Naive thymus-derived CD4-positive, alpha-beta T cell (primary cell): ENCODE measurements around the gene FILIP1L. TPM values are rescaled to one million over a fixed set of nuclear protein-coding genes. Genes with fewer than 3 reads are reported as not detected.

ENCODE experiments used
- ATAC-seq: fragments of 150-1000 bp; cut with Tn5 transposase; 2 replicates; pipeline ENCODE4 v1.10.0; 2021; ENCODE audit warnings: mild to moderate bottlenecking, moderate library complexity
- CTCF ChIA-PET: fragments of 350-600 bp; sonication (Branson Sonifier 250); formaldehyde crosslinking; loops from one replicate; lab custom pipeline; 2021; ENCODE audit warnings: antibody characterized with exemption; lab: Charles Lee
- POLR2A ChIA-PET: fragments of 350-600 bp; sonication (Branson Sonifier 250); formaldehyde crosslinking; loops from one replicate; lab custom pipeline; 2021; ENCODE audit warnings: antibody characterized with exemption, inconsistent platforms; lab: Charles Lee
- DNase-seq, 9 donors: peaks; one replicate each; pipeline versions ENCODE4 v3.0.0 to v3.0.0-alpha.2; 2020 to 2022; ENCODE audit warnings: mixed read lengths in 1 of 9
- H3K27ac ChIP-seq: one replicate; pipeline ENCODE4 v1.7.0; 2013; ENCODE audit warnings: mild to moderate bottlenecking, low read depth, low read length, moderate library complexity
- H3K27me3 ChIP-seq, 2 donors: one replicate each; pipeline ENCODE4 v1.7.0; 2013; ENCODE audit warnings: low read length in 2 of 2, mild to moderate bottlenecking in 2 of 2, moderate library complexity in 2 of 2; ENCODE audit not compliant: control insufficient read depth in 2 of 2, insufficient read depth in 2 of 2
- H3K36me3 ChIP-seq, 3 experiments: 1 replicate in 2 of 3; 2 replicates in 1 of 3; pipeline ENCODE4 v1.7.0; 2013; ENCODE audit warnings: low read length in 3 of 3, mild to moderate bottlenecking in 3 of 3, moderate library complexity in 1 of 3; ENCODE audit not compliant: insufficient read depth in 3 of 3, control insufficient read depth in 2 of 3
- H3K4me1 ChIP-seq, 2 donors: one replicate each; pipeline ENCODE4 v1.7.0; 2013; ENCODE audit warnings: low read length in 2 of 2, mild to moderate bottlenecking in 2 of 2, moderate library complexity in 1 of 2; ENCODE audit not compliant: control insufficient read depth in 2 of 2, insufficient read depth in 2 of 2
- H3K4me3 ChIP-seq: 2 replicates; pipeline ENCODE4 v1.7.0; 2013; ENCODE audit warnings: mild to moderate bottlenecking, low read length
- H3K9me3 ChIP-seq, 3 experiments: 1 replicate in 2 of 3; 2 replicates in 1 of 3; pipeline ENCODE4 v1.7.0; 2013; ENCODE audit warnings: low read length in 3 of 3; ENCODE audit not compliant: control insufficient read depth in 2 of 3
- H3K27ac Mint-ChIP-seq, 9 donors: one replicate each; pipeline ENCODE4 v1.8.0; 2020 to 2022; ENCODE audit warnings: mixed read lengths in 9 of 9, mild to moderate bottlenecking in 8 of 9, moderate library complexity in 5 of 9, inconsistent platforms in 2 of 9
- H3K27me3 Mint-ChIP-seq, 5 donors: one replicate each; pipeline ENCODE4 v1.8.0; 2021 to 2022; ENCODE audit warnings: mixed read lengths in 5 of 5, mild to moderate bottlenecking in 1 of 5
- H3K36me3 Mint-ChIP-seq, 5 donors: one replicate each; pipeline ENCODE4 v1.8.0; 2020 to 2022; ENCODE audit warnings: mixed read lengths in 5 of 5, mild to moderate bottlenecking in 3 of 5, inconsistent platforms in 1 of 5
- H3K4me1 Mint-ChIP-seq, 7 donors: one replicate each; pipeline ENCODE4 v1.8.0; 2020 to 2022; ENCODE audit warnings: mixed read lengths in 7 of 7, mild to moderate bottlenecking in 3 of 7, inconsistent platforms in 1 of 7
- H3K4me3 Mint-ChIP-seq, 10 donors: one replicate each; pipeline ENCODE4 v1.8.0; 2020 to 2022; ENCODE audit warnings: mild to moderate bottlenecking in 10 of 10, mixed read lengths in 10 of 10, moderate library complexity in 6 of 10, inconsistent platforms in 2 of 10
- H3K9me3 Mint-ChIP-seq, 11 donors: one replicate each; pipeline ENCODE4 v1.8.0; 2020 to 2022; ENCODE audit warnings: mixed read lengths in 11 of 11, mild to moderate bottlenecking in 4 of 11, inconsistent platforms in 1 of 11, moderate library complexity in 1 of 11
- intact Hi-C, 2 donors: fragments of 100-400 bp; cut with micrococcal nuclease; formaldehyde crosslinking; loops; one replicate each; pipeline ENCODE4 v1.15.1; 2023
- polyA plus RNA-seq, 2 donors: library from polyadenylated mRNA; unstranded; fragments of 300-500 nt; fragmentation: Illumina TruSeq; gene quantifications; one replicate each; pipeline ENCODE4 v1.2.3, GENCODE V29; 2021
- total RNA-seq, 6 experiments: library from RNA in 5 of 6; stranded (reverse) in 5 of 6; gene quantifications; 1 replicate in 5 of 6; 2 replicates in 1 of 6; pipeline ENCODE4 v1.2.3 and lab custom pipeline; 2021 to 2026

The FILIP1L gene
- total and polyA plus RNA-seq, 7 experiments from 2014 or later = 0.13 to 6.7 (median 0.39) TPM; not detected in 2

DNA sequence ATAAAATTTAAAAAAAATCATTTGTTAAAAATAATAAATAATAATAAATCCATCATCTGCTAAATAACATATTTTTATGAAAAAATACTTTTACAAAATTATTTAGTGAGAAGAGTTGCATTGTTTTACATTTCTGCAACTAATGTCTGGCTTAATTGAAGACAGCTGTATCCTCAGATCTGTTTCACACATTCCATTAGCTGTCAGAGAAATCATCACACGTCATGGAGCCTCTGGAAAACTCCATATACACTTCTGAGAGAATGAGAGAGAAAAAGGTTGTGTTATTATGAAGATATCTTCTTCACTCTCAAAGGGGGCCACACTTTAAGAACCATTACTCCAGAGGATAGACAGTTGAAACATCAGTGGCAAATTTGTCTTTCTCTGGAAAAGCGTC lies 255.8 kb downstream of the FILIP1L start:
- ChIA-PET POLR2A (no interaction called here), CTCF (no interaction called here)
- ATAC-seq = no peak
- Mint-ChIP-seq H3K9me3 (no peaks in the 10 kb centered on the region), H3K4me3 (no peak overlapping the region), H3K36me3 (peaks cover 8 to 24% (median 15%) of the 10 kb centered on the region in 5 donors), H3K27ac (no peak overlapping the region), H3K4me1 (peaks cover 0 to 43% (median 0%) of the 10 kb centered on the region in 7 donors), H3K27me3 (no peaks in the 10 kb centered on the region)
- H3K9me3 ChIP-seq = no peaks in the 10 kb centered on the region
- no peak overlapping the region for H3K27ac ChIP-seq
- no peaks in the 10 kb centered on the region for H3K4me1 ChIP-seq
- intact Hi-C loops = no loop called here
- no peaks in the 10 kb centered on the region for H3K27me3 ChIP-seq
- H3K36me3 ChIP-seq = no peaks in the 10 kb centered on the region
- no peak overlapping the region for H3K4me3 ChIP-seq
- DNase-seq = no peak

- no peak overlapping the region for H3K27ac ChIP-seq
- no peaks in the 10 kb centered on the region for H3K9me3 ChIP-seq
- ChIA-PET CTCF (interaction anchor here (0.6 kb wide), 1 partner anchor 15 kb away, joined by 9 read pairs; no protein-coding TSS in a partner anchor), POLR2A (no interaction called here)
- ATAC-seq = no peak
- no peaks in the 10 kb centered on the region for H3K4me1 ChIP-seq
- peaks cover 0 to 36% (median 0%) of the 10 kb centered on the region in 7 donors for H3K4me1 Mint-ChIP-seq
- H3K27ac Mint-ChIP-seq = no peak overlapping the region
- no peak for DNase-seq
- H3K36me3 ChIP-seq = no peaks in the 10 kb centered on the region
- H3K9me3 Mint-ChIP-seq = no peaks in the 10 kb centered on the region
- H3K27me3 ChIP-seq = no peaks in the 10 kb centered on the region
- intact Hi-C loops = no loop called here
- H3K36me3 Mint-ChIP-seq = peaks cover 4 to 19% (median 10%) of the 10 kb centered on the region in 5 donors
- H3K4me3 ChIP-seq = no peak overlapping the region
- H3K27me3 Mint-ChIP-seq = no peaks in the 10 kb centered on the region
- no peak overlapping the region for H3K4me3 Mint-ChIP-seq
Measured at GRCh38 chr3:99857278-99857677, 257.0 kb downstream of the FILIP1L start.

GRCh38 chr3:99856437-99857220 lies 257.7 kb downstream of the FILIP1L start:
- POLR2A ChIA-PET = no interaction called here
- no peak for ATAC-seq
- Mint-ChIP-seq H3K4me1 (peaks cover 0 to 39% (median 0%) of the 10 kb centered on the region in 7 donors), H3K36me3 (peaks cover 4 to 21% (median 10%) of the 10 kb centered on the region in 5 donors), H3K4me3 (no peak overlapping the region), H3K9me3 (no peaks in the 10 kb centered on the region), H3K27ac (no peak overlapping the region), H3K27me3 (no peaks in the 10 kb centered on the region)
- H3K27ac ChIP-seq = no peak overlapping the region
- intact Hi-C loops = no loop called here
- H3K9me3 ChIP-seq = no peaks in the 10 kb centered on the region
- no peaks in the 10 kb centered on the region for H3K36me3 ChIP-seq
- no peaks in the 10 kb centered on the region for H3K4me1 ChIP-seq
- CTCF ChIA-PET = no interaction called here
- no peaks in the 10 kb centered on the region for H3K27me3 ChIP-seq
- DNase-seq = no peak
- no peak overlapping the region for H3K4me3 ChIP-seq

GRCh38 chr3:99855900-99856299 lies 258.4 kb downstream of the FILIP1L start:
- no peak for ATAC-seq
- Histone ChIP-seq H3K4me3 (no peak overlapping the region), H3K36me3 (no peaks in the 10 kb centered on the region), H3K27ac (no peak overlapping the region), H3K9me3 (no peaks in the 10 kb centered on the region), H3K4me1 (no peaks in the 10 kb centered on the region), H3K27me3 (no peaks in the 10 kb centered on the region)
- H3K36me3 Mint-ChIP-seq = peaks cover 4 to 15% (median 9%) of the 10 kb centered on the region in 5 donors
- H3K4me3 Mint-ChIP-seq = no peak overlapping the region
- ChIA-PET POLR2A (no interaction called here), CTCF (no interaction called here)
- no peaks in the 10 kb centered on the region for H3K27me3 Mint-ChIP-seq
- intact Hi-C loops = no loop called here
- no peaks in the 10 kb centered on the region for H3K9me3 Mint-ChIP-seq
- H3K27ac Mint-ChIP-seq = no peak overlapping the region
- H3K4me1 Mint-ChIP-seq = peaks cover 0 to 33% (median 0%) of the 10 kb centered on the region in 7 donors
- no peak for DNase-seq

- no peak overlapping the region for H3K4me3 ChIP-seq
- intact Hi-C loops = no loop called here
- H3K9me3 Mint-ChIP-seq = no peaks in the 10 kb centered on the region
- no peaks in the 10 kb centered on the region for H3K27me3 Mint-ChIP-seq
- no peaks in the 10 kb centered on the region for H3K4me1 ChIP-seq
- H3K27ac Mint-ChIP-seq = no peak overlapping the region
- ChIA-PET POLR2A (no interaction called here), CTCF (interaction anchor here (0.6 kb wide), 1 partner anchor 1091 kb away, joined by 3 read pairs; no protein-coding TSS in a partner anchor)
- peaks cover 0 to 29% (median 0%) of the 10 kb centered on the region in 7 donors for H3K4me1 Mint-ChIP-seq
- H3K36me3 Mint-ChIP-seq = peaks cover 4 to 15% (median 9%) of the 10 kb centered on the region in 5 donors
- H3K27me3 ChIP-seq = no peaks in the 10 kb centered on the region
- H3K9me3 ChIP-seq = no peaks in the 10 kb centered on the region
- DNase-seq = no peak
- ATAC-seq = no peak
- H3K4me3 Mint-ChIP-seq = no peak overlapping the region
- H3K27ac ChIP-seq = no peak overlapping the region
- H3K36me3 ChIP-seq = no peaks in the 10 kb centered on the region
Measured at GRCh38 chr3:99854756-99855298, 259.5 kb downstream of the FILIP1L start.

DNA sequence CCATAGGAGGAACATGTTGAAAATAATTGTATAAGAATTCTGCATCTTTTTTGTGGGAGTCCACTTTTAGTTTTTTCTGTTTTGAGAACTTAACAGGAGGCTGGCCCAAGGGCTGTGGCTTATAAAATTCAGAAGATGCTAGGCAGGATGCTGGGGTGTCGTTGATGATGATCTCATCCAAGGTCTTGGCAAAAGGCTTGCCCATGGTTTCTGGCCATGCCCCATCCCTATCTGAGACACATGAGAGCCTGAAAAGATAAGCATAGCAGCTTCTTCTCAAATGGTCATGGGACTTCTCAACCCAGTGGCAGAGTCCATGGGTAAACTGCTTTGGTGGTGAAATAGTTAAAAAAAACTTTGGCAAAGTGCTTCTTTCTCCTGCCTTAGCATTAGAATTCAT lies 261.4 kb downstream of the FILIP1L start:
- no peak overlapping the region for H3K4me3 Mint-ChIP-seq
- no peaks in the 10 kb centered on the region for H3K9me3 ChIP-seq
- DNase-seq (no peak), ATAC-seq (no peak)
- no peaks in the 10 kb centered on the region for H3K4me1 ChIP-seq
- no peaks in the 10 kb centered on the region for H3K36me3 ChIP-seq
- H3K27me3 ChIP-seq = no peaks in the 10 kb centered on the region
- H3K36me3 Mint-ChIP-seq = peaks cover 4 to 16% (median 10%) of the 10 kb centered on the region in 5 donors
- no peak overlapping the region for H3K27ac ChIP-seq
- H3K9me3 Mint-ChIP-seq = no peaks in the 10 kb centered on the region
- no peaks in the 10 kb centered on the region for H3K27me3 Mint-ChIP-seq
- POLR2A ChIA-PET = no interaction called here
- H3K27ac Mint-ChIP-seq = no peak overlapping the region
- intact Hi-C loops = no loop called here
- CTCF ChIA-PET = no interaction called here
- H3K4me3 ChIP-seq = no peak overlapping the region
- H3K4me1 Mint-ChIP-seq = peaks cover 0 to 27% (median 3%) of the 10 kb centered on the region in 7 donors
